Suprapubic skin (tissue), 4 donors: ENCODE results near the gene STX2. TPM values are rescaled to one million over a fixed set of nuclear protein-coding genes. Genes with fewer than 3 reads are reported as not detected.
"Not testable (repeated sequence)": the region's sequence is repeated elsewhere in the genome, so short reads cannot be mapped to it uniquely, and the experiment has no call there.

ENCODE experiments used
- DNase-seq, 2 donors: peaks; one replicate each; pipeline ENCODE4 v3.0.0-alpha.2; 2019; ENCODE audit warnings: low spot score in 2 of 2
- H3K27ac ChIP-seq: fragments of 200-600 bp; sonication (generic); one replicate; pipeline ENCODE4 v1.5.1; 2019
- H3K27me3 ChIP-seq: fragments of 200-600 bp; sonication (generic); one replicate; pipeline ENCODE4 v1.5.1; 2019
- H3K36me3 ChIP-seq: fragments of 200-600 bp; sonication (generic); one replicate; pipeline ENCODE4 v1.5.1; 2019
- H3K4me1 ChIP-seq: fragments of 200-600 bp; sonication (generic); one replicate; pipeline ENCODE4 v1.5.1; 2019
- H3K4me3 ChIP-seq: fragments of 200-600 bp; sonication (generic); one replicate; pipeline ENCODE4 v1.5.1; 2019; ENCODE audit warnings: mild to moderate bottlenecking
- H3K9me3 ChIP-seq: fragments of 200-600 bp; sonication (generic); one replicate; pipeline ENCODE4 v1.5.1; 2019
- CTCF ChIP-seq, 2 donors: fragments of 200-600 bp in 1 of 2; fragments of 450-650 bp in 1 of 2; sonication (generic) in 1 of 2; IDR thresholded peaks; one replicate each; pipeline ENCODE4 v1.5.1; 2016 to 2019; ENCODE audit warnings: antibody characterized with exemption in 2 of 2, mild to moderate bottlenecking in 1 of 2, moderate library complexity in 1 of 2
- EP300 ChIP-seq: sonication (generic); formaldehyde crosslinking; IDR thresholded peaks from one replicate; pipeline ENCODE4 v1.6.1; 2017; ENCODE audit warnings: antibody characterized with exemption
- POLR2A ChIP-seq, 2 donors: fragments of 450-650 bp; IDR thresholded peaks; one replicate each; pipeline ENCODE4 v1.6.1; 2017; ENCODE audit warnings: antibody characterized with exemption in 2 of 2, mild to moderate bottlenecking in 2 of 2, moderate library complexity in 2 of 2
- POLR2AphosphoS5 ChIP-seq, 3 donors: sonication (generic); formaldehyde crosslinking; IDR thresholded peaks; one replicate each; pipeline ENCODE4 v1.6.1; 2017; ENCODE audit warnings: antibody characterized with exemption in 3 of 3
- WGBS: methylation state at CpG from one replicate; pipeline ENCODE4 v1.1.5; 2018; 5-methylcytosine and 5-hydroxymethylcytosine counted together
- total RNA-seq, 4 donors: library from RNA; depleted of rRNA; stranded (reverse); fragments of >200 nt; gene quantifications; one replicate each; pipeline ENCODE4 v1.1.0, GENCODE V29; 2016

Gene STX2
- total RNA-seq, 4 donors from 2014 or later = 2.9 to 7.2 (median 4.4) TPM

- no peak overlapping the region for H3K27ac ChIP-seq
- no peaks in the 10 kb centered on the region for H3K4me1 ChIP-seq
- TF ChIP-seq CTCF (IDR thresholded peaks at IDR 0.05) (no peak), POLR2A (IDR thresholded peaks at IDR 0.05) (no peak), EP300 (no peak), POLR2AphosphoS5 (IDR thresholded peaks at IDR 0.05) (no peak)
- DNase-seq = no peak
- 81% methylated on average over 18 of the region's 18 CpGs for WGBS
- no peak overlapping the region for H3K4me3 ChIP-seq
- no peaks in the 10 kb centered on the region for H3K9me3 ChIP-seq
- no peaks in the 10 kb centered on the region for H3K27me3 ChIP-seq
- no peaks in the 10 kb centered on the region for H3K36me3 ChIP-seq
Measured at GRCh38 chr12:130783110-130783715, 55.8 kb downstream of the STX2 start.

- H3K27ac ChIP-seq, H3K4me1 ChIP-seq, H3K27me3 ChIP-seq, H3K9me3 ChIP-seq, DNase-seq, H3K36me3 ChIP-seq, H3K4me3 ChIP-seq: not testable (repeated sequence)
- 84% methylated on average over 13 of the region's 13 CpGs for WGBS
Measured at GRCh38 chr12:130782245-130782644, 56.8 kb downstream of the STX2 start.

- Histone ChIP-seq H3K27ac (no peak overlapping the region), H3K4me1 (peaks cover 10% of the 10 kb centered on the region), H3K9me3 (no peaks in the 10 kb centered on the region), H3K27me3 (no peaks in the 10 kb centered on the region), H3K36me3 (no peaks in the 10 kb centered on the region), H3K4me3 (no peak overlapping the region)
- WGBS = 92% methylated on average over 25 of the region's 28 CpGs
- DNase-seq = no peak
- TF ChIP-seq POLR2AphosphoS5 (IDR thresholded peaks at IDR 0.05) = no peak
- TF ChIP-seq CTCF (IDR thresholded peaks at IDR 0.05) = no peak
- no peak for TF ChIP-seq EP300
- no peak for TF ChIP-seq POLR2A (IDR thresholded peaks at IDR 0.05)
Measured at GRCh38 chr12:130780880-130781575, 58.0 kb downstream of the STX2 start.

DNA sequence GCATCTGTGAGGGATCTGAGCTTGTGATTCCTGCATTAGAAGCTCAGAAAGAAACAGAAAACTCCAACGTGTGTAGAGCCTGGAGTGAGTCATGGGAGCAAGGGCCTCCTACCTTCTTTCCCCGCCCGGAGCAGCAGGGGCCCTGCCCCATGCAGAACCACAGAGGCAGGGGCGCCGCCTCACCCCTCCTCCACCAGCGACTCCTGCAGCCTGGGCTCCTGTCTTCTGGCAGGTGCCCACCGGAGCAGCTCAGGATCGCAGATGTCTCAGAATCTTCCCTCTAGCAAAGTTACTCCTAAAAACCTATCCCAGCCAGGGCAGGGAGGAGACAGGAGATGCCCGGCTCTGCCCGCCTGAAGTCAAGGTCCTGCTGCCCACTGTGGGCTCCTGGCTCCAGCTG lies 58.7 kb downstream of the STX2 start:
- peaks cover 3% of the 10 kb centered on the region for H3K27me3 ChIP-seq
- no peak for TF ChIP-seq POLR2AphosphoS5 (IDR thresholded peaks at IDR 0.05)
- no peak for TF ChIP-seq CTCF (IDR thresholded peaks at IDR 0.05)
- TF ChIP-seq EP300 = no peak
- no peak for TF ChIP-seq POLR2A (IDR thresholded peaks at IDR 0.05)
- no peaks in the 10 kb centered on the region for H3K9me3 ChIP-seq
- no peak overlapping the region for H3K27ac ChIP-seq
- no peak for DNase-seq
- H3K36me3 ChIP-seq = no peaks in the 10 kb centered on the region
- peaks cover 15% of the 10 kb centered on the region for H3K4me1 ChIP-seq
- no peak overlapping the region for H3K4me3 ChIP-seq
- 74% methylated on average over 5 of the region's 10 CpGs for WGBS

DNA sequence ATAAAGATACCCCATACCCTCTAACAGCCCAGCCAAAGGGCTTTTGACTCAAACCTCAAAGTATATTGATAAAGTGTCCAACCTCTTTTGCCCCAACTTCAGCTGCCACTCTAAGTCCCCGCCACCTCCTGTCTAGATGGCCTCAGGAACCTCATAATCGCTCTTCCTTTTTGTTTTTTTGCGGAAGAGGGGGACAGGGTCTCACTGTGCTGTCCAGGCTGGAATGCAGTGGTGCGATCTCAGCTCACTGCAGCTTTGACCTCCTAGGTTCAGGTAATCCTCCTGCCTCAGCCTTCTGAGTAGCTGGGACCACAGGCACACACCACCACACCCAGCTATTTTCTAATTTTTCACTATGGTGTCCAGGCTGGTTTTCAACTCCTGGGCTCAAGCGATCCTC lies 60.3 kb downstream of the STX2 start:
- Histone ChIP-seq H3K36me3 (no peaks in the 10 kb centered on the region), H3K27me3 (peaks cover 9% of the 10 kb centered on the region), H3K4me1 (peaks cover 15% of the 10 kb centered on the region), H3K27ac (no peak overlapping the region), H3K4me3 (no peak overlapping the region), H3K9me3 (no peaks in the 10 kb centered on the region)
- DNase-seq = no peak
- 87% methylated on average over 5 of the region's 5 CpGs for WGBS
- no peak for TF ChIP-seq EP300
- no peak for TF ChIP-seq POLR2A (IDR thresholded peaks at IDR 0.05)
- TF ChIP-seq POLR2AphosphoS5 (IDR thresholded peaks at IDR 0.05) = no peak
- TF ChIP-seq CTCF (IDR thresholded peaks at IDR 0.05) = no peak
